Adrenal gland (tissue), 12 donors: Measurements from ENCODE around the gene LDB3. TPM values are rescaled to one million over a fixed set of nuclear protein-coding genes. Genes with fewer than 3 reads are reported as not detected.

Experiments used
- DNase-seq, 7 donors: peaks; one replicate each; pipeline ENCODE4 v3.0.0-alpha.2; 2019 to 2020
- H3K27ac ChIP-seq, 5 donors: fragments of 200-600 bp; sonication (generic) in 4 of 5; 1 replicate in 3 of 5; 2 replicates in 2 of 5; pipeline versions ENCODE4 v1.5.1 to v1.8.0; 2016 to 2020; ENCODE audit warnings: mild to moderate bottlenecking in 1 of 5
- H3K27me3 ChIP-seq: fragments of 200-600 bp; 2 replicates; pipeline ENCODE4 v1.8.0; 2021
- H3K36me3 ChIP-seq, 2 donors: fragments of 200-600 bp; replicated peaks in 1 of 2; 1 replicate in 1 of 2; 2 replicates in 1 of 2; pipeline versions ENCODE4 v1.5.1 to v1.8.0; 2018 to 2022
- H3K4me1 ChIP-seq, 2 donors: fragments of 200-600 bp; replicated peaks in 1 of 2; 1 replicate in 1 of 2; 2 replicates in 1 of 2; pipeline versions ENCODE4 v1.5.1 to v1.8.0; 2018 to 2021
- H3K4me3 ChIP-seq, 4 donors: fragments of 200-600 bp; sonication (generic) in 3 of 4; one replicate each; pipeline ENCODE4 v1.5.1; 2016 to 2018
- H3K9me3 ChIP-seq, 3 donors: fragments of 200-600 bp; sonication (generic) in 1 of 3; replicated peaks in 1 of 3; 1 replicate in 2 of 3; 2 replicates in 1 of 3; pipeline versions ENCODE4 v1.5.1 to v1.8.0; 2016 to 2021
- CTCF ChIP-seq, 6 experiments: fragments of 450-650 bp in 4 of 6; fragments of 200-600 bp in 2 of 6; sonication (generic) in 1 of 6; IDR thresholded peaks; 1 replicate in 5 of 6; 2 replicates in 1 of 6; pipeline versions ENCODE4 v1.5.1 to v1.8.0; 2016 to 2021; ENCODE audit warnings: antibody characterized with exemption in 6 of 6, mild to moderate bottlenecking in 2 of 6, moderate library complexity in 1 of 6
- POLR2A ChIP-seq, 2 donors: fragments of 450-650 bp; IDR thresholded peaks; one replicate each; pipeline ENCODE4 v1.6.1; 2017; ENCODE audit warnings: antibody characterized with exemption in 2 of 2, mild to moderate bottlenecking in 2 of 2, moderate library complexity in 1 of 2
- WGBS, 4 donors: extraction: QIAGEN DNeasy Blood & Tissue Kit in 2 of 4; methylation state at CpG; one replicate each; pipeline versions ENCODE4 v1.1.5 to v1.1.7; 2013 to 2017; 5-methylcytosine and 5-hydroxymethylcytosine counted together
- intact Hi-C, 2 donors: fragments of 100-400 bp; cut with DNase I; formaldehyde crosslinking; loops; one replicate each; pipeline versions ENCODE4 v1.14.1 to v1.15.0; 2022 to 2023
- polyA plus RNA-seq, 3 donors: library from polyadenylated mRNA; stranded (reverse); fragments of 200-250 nt in 2 of 3; fragments of 350-450 nt in 1 of 3; fragmentation: Illumina TruSeq in 1 of 3; extraction: RNeasy Lipid Tissue Mini Kit (QIAGEN cat#74804) in 1 of 3; gene quantifications; one replicate each; pipeline ENCODE4 v1.2.3, GENCODE V29; 2013 to 2014
- total RNA-seq, 9 donors: library from RNA; depleted of rRNA in 4 of 9; stranded (reverse); fragments of >200 nt in 4 of 9; fragments of 120-200 nt in 1 of 9; fragmentation: NEBNext Ultra II Directional in 1 of 9; extraction: Animal tissue kit (Norgen Biotek cat#: 25700) in 1 of 9; gene quantifications; one replicate each; pipeline versions ENCODE4 v1.1.0 to v1.2.4, GENCODE V29; 2013 to 2023
- donor health status: healthy with polysubstance abuse.
- donor health status: Bipolar disorder and iron deficiency.
- donor health status: DM: yes; HTN: yes; CAD: no.
- donor health status: DM: no; HTN: no; CAD: no.
- donor health status: DM: no; HTN: no; CAD: no.
- donor health status: DM: yes; HTN: yes; CAD: no.

Gene LDB3
- total and polyA plus RNA-seq, 12 donors: 0.14 to 2.7 (median 0.36) TPM

DNA sequence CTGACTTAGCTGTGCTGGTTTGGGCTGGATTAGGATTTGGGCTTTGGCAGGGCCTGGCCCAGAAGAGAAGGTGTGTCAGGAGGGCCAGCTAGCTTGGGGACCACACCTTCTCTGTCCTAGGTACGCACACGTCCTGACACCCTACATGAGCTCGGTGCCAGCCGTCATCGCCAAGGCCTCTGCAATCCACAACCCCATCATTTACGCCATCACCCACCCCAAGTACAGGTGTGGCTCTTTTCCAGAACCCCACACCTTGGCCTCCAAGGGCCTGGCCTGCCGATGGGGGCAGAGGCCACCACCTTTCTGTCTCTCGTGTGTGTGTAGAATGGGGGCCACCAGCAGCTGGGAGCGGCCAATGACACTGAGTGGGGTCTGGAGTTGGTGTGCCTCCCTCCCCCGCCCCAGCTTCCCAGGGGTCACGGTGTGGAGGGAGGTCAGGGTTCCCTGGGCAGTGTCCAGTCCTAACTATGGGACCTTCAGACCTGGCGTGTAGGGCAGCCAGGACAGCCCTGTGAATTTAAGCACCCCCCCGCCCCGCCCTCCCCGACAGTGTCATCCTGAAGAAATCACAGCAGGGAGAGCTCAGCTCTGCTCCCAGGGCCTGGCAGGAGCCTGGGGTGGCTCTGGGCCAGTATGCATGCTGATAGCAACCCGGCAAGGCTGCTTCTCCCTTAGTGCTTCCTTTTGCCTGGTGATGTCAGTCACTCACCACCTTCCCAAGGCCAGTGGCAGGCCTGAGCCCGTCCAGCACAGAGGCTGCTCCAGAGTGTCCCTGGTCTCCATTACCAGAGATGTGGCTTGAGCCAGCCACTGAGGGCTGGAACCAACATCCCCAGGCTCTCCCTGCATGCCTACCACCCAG is 6.9 kb upstream of the LDB3 start:
- H3K4me3 ChIP-seq: no peak overlapping the region
- H3K4me1 ChIP-seq: peaks cover 0 to 18% of the 10 kb centered on the region in 2 donors
- 58 to 69% (median 60%) methylated on average over 10 to 17 of the region's 17 CpGs for WGBS, 4 donors
- no peaks in the 10 kb centered on the region for H3K36me3 ChIP-seq
- TF ChIP-seq POLR2A (IDR thresholded peaks at IDR 0.05) (peak in 1 of 2 donors; percentile 17), CTCF (IDR thresholded peaks at IDR 0.05) (no peak)
- no peaks in the 10 kb centered on the region for H3K27me3 ChIP-seq
- H3K9me3 ChIP-seq: no peaks in the 10 kb centered on the region
- peak; percentile 84 to 96 (median 95) for DNase-seq
- H3K27ac ChIP-seq: peak overlapping the region in 1 of 5 donors; percentile 24
- intact Hi-C loops: no loop called here

- WGBS, 4 donors: 88 to 91% (median 90%) methylated on average over 5 to 19 of the region's 19 CpGs
- no peak overlapping the region for H3K27ac ChIP-seq
- TF ChIP-seq CTCF (IDR thresholded peaks at IDR 0.05) (no peak), POLR2A (IDR thresholded peaks at IDR 0.05) (no peak)
- no peak overlapping the region for H3K4me3 ChIP-seq
- no peak for DNase-seq
- H3K4me1 ChIP-seq: peaks cover 0 to 18% of the 10 kb centered on the region in 2 donors
- H3K27me3 ChIP-seq: no peaks in the 10 kb centered on the region
- H3K36me3 ChIP-seq: no peaks in the 10 kb centered on the region
- intact Hi-C loops: no loop called here
- H3K9me3 ChIP-seq: no peaks in the 10 kb centered on the region
These were observed 5.9 kb upstream of the LDB3 start for GRCh38 chr10:86662186-86663045.

GRCh38 chr10:86663046-86663345 is 5.3 kb upstream of the LDB3 start:
- no peaks in the 10 kb centered on the region for H3K27me3 ChIP-seq
- 88 to 100% (median 95%) methylated on average over 4 to 8 of the region's 8 CpGs for WGBS, 4 donors
- intact Hi-C loops: no loop called here
- TF ChIP-seq CTCF (IDR thresholded peaks at IDR 0.05) (no peak), POLR2A (IDR thresholded peaks at IDR 0.05) (no peak)
- DNase-seq: no peak
- H3K36me3 ChIP-seq: no peaks in the 10 kb centered on the region
- H3K9me3 ChIP-seq: no peaks in the 10 kb centered on the region
- no peak overlapping the region for H3K27ac ChIP-seq
- no peak overlapping the region for H3K4me3 ChIP-seq
- H3K4me1 ChIP-seq: peaks cover 0 to 18% of the 10 kb centered on the region in 2 donors

DNA sequence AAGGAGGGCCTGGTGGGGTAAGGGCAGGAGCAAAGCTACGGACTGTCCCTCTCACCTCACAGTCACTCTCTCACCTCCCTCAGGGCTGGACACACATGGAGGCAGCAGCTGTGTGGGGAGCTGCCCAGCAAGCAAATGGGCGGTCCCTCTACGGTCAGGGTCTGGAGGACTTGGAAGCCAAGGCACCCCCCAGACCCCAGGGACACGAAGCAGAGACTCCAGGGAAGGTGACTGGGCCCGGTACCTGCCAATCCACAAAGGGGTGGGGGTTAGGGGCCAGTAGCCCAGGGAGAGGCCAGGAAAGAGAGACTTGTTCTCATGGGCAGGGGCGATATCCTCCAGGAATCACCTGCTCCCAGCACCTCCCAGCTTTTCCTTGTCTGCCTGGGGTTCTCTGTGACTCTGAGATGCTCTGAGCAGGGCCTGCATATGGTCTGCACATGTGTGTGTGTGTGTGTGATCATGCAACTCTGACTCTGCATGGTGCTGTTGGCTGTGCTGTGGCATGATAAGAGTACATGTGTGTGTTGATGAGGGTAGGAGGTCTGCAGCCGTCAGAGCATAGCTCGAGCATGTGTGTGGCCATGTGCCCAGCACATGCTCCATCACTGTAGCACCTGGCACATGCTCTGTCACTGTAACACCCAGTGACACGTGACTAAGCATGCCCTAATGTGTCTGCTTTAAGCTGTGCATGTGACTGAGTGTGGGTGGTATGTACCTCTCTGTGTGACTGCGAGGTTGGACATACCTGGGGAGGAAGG is 4.6 kb upstream of the LDB3 start:
- intact Hi-C loops: no loop called here
- H3K4me1 ChIP-seq: peaks cover 0 to 18% of the 10 kb centered on the region in 2 donors
- no peak for TF ChIP-seq CTCF (IDR thresholded peaks at IDR 0.05)
- no peak for TF ChIP-seq POLR2A (IDR thresholded peaks at IDR 0.05)
- H3K36me3 ChIP-seq: no peaks in the 10 kb centered on the region
- H3K4me3 ChIP-seq: no peak overlapping the region
- no peak for DNase-seq
- no peaks in the 10 kb centered on the region for H3K9me3 ChIP-seq
- H3K27me3 ChIP-seq: no peaks in the 10 kb centered on the region
- WGBS, 4 donors: 72 to 80% (median 77%) methylated on average over 8 to 10 of the region's 10 CpGs
- H3K27ac ChIP-seq: no peak overlapping the region
